OCI-LY1 (cell line): ENCODE data around the gene PFDN6.
A peak's percentile ranks its signal among the peaks of the same experiment; 100 is the strongest.

Source experiments
- H2AFZ ChIP-seq: fragments of 200-600 bp; sonication (generic), shearing (Covaris generic); 2 replicates; pipeline ENCODE4 v1.6.0; 2014; ENCODE audit warnings: antibody characterized with exemption, mild to moderate bottlenecking, low read length
- H3F3A ChIP-seq: fragments of 200-600 bp; sonication (generic), shearing (Covaris generic); 2 replicates; pipeline ENCODE4 v1.6.0; 2014; ENCODE audit warnings: mild to moderate bottlenecking, antibody characterized with exemption, low read length, moderate library complexity; ENCODE audit not compliant: insufficient read depth
- H3K27ac ChIP-seq: fragments of 200-600 bp; sonication (generic); 2 replicates; pipeline ENCODE4 v1.5.1; 2014; ENCODE audit warnings: low read length, mixed run types, mild to moderate bottlenecking, low read depth; ENCODE audit not compliant: poor library complexity, severe bottlenecking
- H3K27me3 ChIP-seq: fragments of 200-600 bp; sonication (generic); 2 replicates; pipeline ENCODE4 v1.6.0; 2014; ENCODE audit warnings: antibody characterized with exemption, mild to moderate bottlenecking, low read length, moderate library complexity; ENCODE audit not compliant: insufficient read depth
- H3K36me3 ChIP-seq: fragments of 200-600 bp; sonication (generic); 2 replicates; pipeline ENCODE4 v1.6.1; 2014; ENCODE audit warnings: mild to moderate bottlenecking, antibody characterized with exemption, low read length, moderate library complexity, mixed read lengths; ENCODE audit not compliant: insufficient read depth
- H3K4me1 ChIP-seq: fragments of 200-600 bp; sonication (generic); 2 replicates; pipeline ENCODE4 v1.5.1; 2014; ENCODE audit warnings: mild to moderate bottlenecking, low read length, moderate library complexity; ENCODE audit not compliant: insufficient read depth, severe bottlenecking
- H3K4me2 ChIP-seq: fragments of 200-600 bp; sonication (generic), shearing (Covaris generic); 2 replicates; pipeline ENCODE4 v1.6.1; 2014; ENCODE audit warnings: low read length
- H3K4me3 ChIP-seq: fragments of 200-600 bp; sonication (generic); 2 replicates; pipeline ENCODE4 v1.5.1; 2014; ENCODE audit warnings: low read length, low read depth, mild to moderate bottlenecking, mixed read lengths; ENCODE audit not compliant: poor library complexity, severe bottlenecking
- H3K79me2 ChIP-seq: fragments of 200-600 bp; shearing (Covaris generic); 2 replicates; pipeline ENCODE4 v1.6.1; 2016; ENCODE audit warnings: mixed run types, low read length, mixed read lengths; ENCODE audit not compliant: insufficient read depth
- H3K9ac ChIP-seq: fragments of 200-600 bp; sonication (generic), shearing (Covaris generic); 2 replicates; pipeline ENCODE4 v1.6.1; 2014; ENCODE audit warnings: mild to moderate bottlenecking, low read length, mixed read lengths
- H3K9me2 ChIP-seq: fragments of 200-600 bp; sonication (generic), shearing (Covaris generic); 2 replicates; pipeline ENCODE4 v1.6.1; 2014; ENCODE audit warnings: low read depth, mild to moderate bottlenecking, low read length, mixed read lengths
- H3K9me3 ChIP-seq: fragments of 200-600 bp; shearing (Covaris generic); 2 replicates; pipeline ENCODE4 v1.6.1; 2014; ENCODE audit warnings: low read length, mixed read lengths
- H4K20me1 ChIP-seq: fragments of 200-600 bp; sonication (generic), shearing (Covaris generic); 2 replicates; pipeline ENCODE4 v1.6.0; 2016; ENCODE audit warnings: mild to moderate bottlenecking, low read length; ENCODE audit not compliant: insufficient read depth
- CTCF ChIP-seq: fragments of 200-600 bp; sonication (generic), shearing (Covaris generic); IDR thresholded peaks from 2 replicates; pipeline ENCODE4 v1.5.1; 2017; ENCODE audit warnings: mild to moderate bottlenecking, antibody characterized with exemption, low read length, moderate library complexity, mixed read lengths
- EZH2 ChIP-seq: fragments of 200-600 bp; sonication (generic), shearing (Covaris generic); IDR thresholded peaks from 2 replicates; pipeline ENCODE4 v1.8.0; 2017; ENCODE audit warnings: borderline replicate concordance, mixed run types, mild to moderate bottlenecking, antibody characterized with exemption, low read length, moderate library complexity, mixed read lengths

Gene PFDN6

GRCh38 chr6:33314515-33314942 lies 25.1 kb downstream of the PFDN6 start:
- TF ChIP-seq CTCF (no peak), EZH2 (no peak)
- Histone ChIP-seq H3K79me2 (peaks cover 16% of the 10 kb centered on the region), H3K9ac (peak overlapping the region; percentile 83)

GRCh38 chr6:33314943-33315792 lies 25.8 kb downstream of the PFDN6 start:
- Histone ChIP-seq H3K9me3 (no peaks in the 10 kb centered on the region), H3K36me3 (peaks cover 27% of the 10 kb centered on the region), H3K4me1 (peaks cover 44% of the 10 kb centered on the region), H3K9me2 (no peaks in the 10 kb centered on the region), H3K4me2 (peak overlapping the region; percentile 89; the same call in 1 of the 2 replicates), H3K9ac (no peak overlapping the region), H3K27ac (peak overlapping the region; percentile 94), H3K4me3 (peak overlapping the region; percentile 85), H3K79me2 (peaks cover 16% of the 10 kb centered on the region), H4K20me1 (no peaks in the 10 kb centered on the region), H3K27me3 (no peaks in the 10 kb centered on the region), H3F3A (0 out of 2 replicates have a peak, but pooled peaks cover 4% of the 10 kb centered on the region), H2AFZ (no peak overlapping the region)
- TF ChIP-seq CTCF, result no peak
- no peak for TF ChIP-seq EZH2

More at GRCh38 chr6:33314515-33314942, 25.1 kb downstream of the PFDN6 start:
- no peaks in the 10 kb centered on the region for H3K27me3 ChIP-seq
- H3K9me2 ChIP-seq, result no peaks in the 10 kb centered on the region
- H3K9me3 ChIP-seq, result no peaks in the 10 kb centered on the region
- H3K4me1 ChIP-seq, result peaks cover 37% of the 10 kb centered on the region
- no peaks in the 10 kb centered on the region for H4K20me1 ChIP-seq
- H3F3A ChIP-seq, result 0 out of 2 replicates have a peak, but pooled peaks cover 4% of the 10 kb centered on the region
- H3K27ac ChIP-seq, result peak overlapping the region; percentile 94
- no peak overlapping the region for H2AFZ ChIP-seq
- peak overlapping the region; percentile 89 for H3K4me2 ChIP-seq
- H3K36me3 ChIP-seq, result peaks cover 20% of the 10 kb centered on the region
- peak overlapping the region; percentile 85 for H3K4me3 ChIP-seq

GRCh38 chr6:33315793-33316602 lies 26.6 kb downstream of the PFDN6 start:
- H3K4me3 ChIP-seq, result no peak overlapping the region
- no peaks in the 10 kb centered on the region for H3K9me2 ChIP-seq
- TF ChIP-seq EZH2 (no peak), CTCF (no peak)
- no peak overlapping the region for H3K27ac ChIP-seq
- H3K27me3 ChIP-seq, result no peaks in the 10 kb centered on the region
- no peaks in the 10 kb centered on the region for H3K9me3 ChIP-seq
- H3K4me2 ChIP-seq, result no peak overlapping the region
- no peak overlapping the region for H3K9ac ChIP-seq
- peaks cover 35% of the 10 kb centered on the region for H3K36me3 ChIP-seq
- H4K20me1 ChIP-seq, result no peaks in the 10 kb centered on the region
- peaks cover 12% of the 10 kb centered on the region for H3K79me2 ChIP-seq
- H3F3A ChIP-seq, result 0 out of 2 replicates have a peak, but pooled peaks cover 4% of the 10 kb centered on the region
- H2AFZ ChIP-seq, result no peak overlapping the region
- H3K4me1 ChIP-seq, result peaks cover 52% of the 10 kb centered on the region
